CD14-positive monocyte (primary cell): ENCODE data around the gene FRY. TPM values are rescaled to one million over a fixed set of nuclear protein-coding genes. Genes with fewer than 3 reads are reported as not detected.

Experiments used
- DNase-seq, 3 donors: peaks; one replicate each; pipeline ENCODE4 v3.0.0-alpha.2; 2011 to 2022
- H2AFZ ChIP-seq: 2 replicates; pipeline ENCODE4 v1.6.0; 2012; ENCODE audit warnings: mild to moderate bottlenecking, low read depth, low read length, inconsistent platforms; ENCODE audit not compliant: insufficient read depth, poor library complexity, severe bottlenecking
- H3K27ac ChIP-seq, 2 donors: 1 replicate in 1 of 2; 2 replicates in 1 of 2; pipeline ENCODE4 v1.5.1; 2012 to 2013; ENCODE audit warnings: low read length in 2 of 2, control low read depth in 1 of 2, inconsistent platforms in 1 of 2, low read depth in 1 of 2, mild to moderate bottlenecking in 1 of 2
- H3K27me3 ChIP-seq, 2 donors: one replicate each; pipeline versions ENCODE4 v1.6.0 to v1.6.1; 2011 to 2013; ENCODE audit warnings: low read length in 2 of 2; ENCODE audit not compliant: control insufficient read depth in 2 of 2, insufficient read depth in 2 of 2
- H3K36me3 ChIP-seq, 2 donors: replicated peaks in 1 of 2; 1 replicate in 1 of 2; 2 replicates in 1 of 2; pipeline versions ENCODE4 v1.5.1 to v1.6.1; 2012 to 2013; ENCODE audit warnings: low read length in 2 of 2, control low read depth in 1 of 2, inconsistent platforms in 1 of 2, mild to moderate bottlenecking in 1 of 2; ENCODE audit not compliant: insufficient read depth in 2 of 2, control insufficient read depth in 1 of 2
- H3K4me1 ChIP-seq, 2 donors: 1 replicate in 1 of 2; 2 replicates in 1 of 2; pipeline versions ENCODE4 v1.5.1 to v1.6.1; 2012 to 2013; ENCODE audit warnings: low read length in 2 of 2, control low read depth in 1 of 2, inconsistent platforms in 1 of 2, mild to moderate bottlenecking in 1 of 2, moderate library complexity in 1 of 2; ENCODE audit not compliant: insufficient read depth in 2 of 2, control insufficient read depth in 1 of 2
- H3K4me2 ChIP-seq: replicated peaks from 2 replicates; pipeline ENCODE3; 2012; ENCODE audit warnings: low read length, moderate library complexity, mild to moderate bottlenecking; ENCODE audit not compliant: poor library complexity, severe bottlenecking; ENCODE audit errors: extremely low read depth
- H3K4me3 ChIP-seq, 3 experiments: fragments of 200-600 bp in 1 of 3; sonication (generic) in 1 of 3; replicated peaks in 1 of 3; 1 replicate in 2 of 3; 2 replicates in 1 of 3; pipeline ENCODE4 v1.5.1; 2011 to 2013; ENCODE audit warnings: low read length in 3 of 3, mild to moderate bottlenecking in 3 of 3, control low read depth in 2 of 3, low read depth in 2 of 3, inconsistent platforms in 1 of 3, moderate library complexity in 1 of 3
- H3K79me2 ChIP-seq: 2 replicates; pipeline ENCODE4 v1.6.0; 2012; ENCODE audit warnings: mild to moderate bottlenecking, control low read depth, inconsistent platforms, low read length, moderate library complexity; ENCODE audit not compliant: insufficient read depth
- H3K9ac ChIP-seq: 2 replicates; pipeline ENCODE4 v1.6.0; 2017; ENCODE audit warnings: low read length, mild to moderate bottlenecking; ENCODE audit not compliant: insufficient read depth, poor library complexity, severe bottlenecking
- H3K9me3 ChIP-seq, 2 donors: replicated peaks in 1 of 2; 1 replicate in 1 of 2; 2 replicates in 1 of 2; pipeline versions ENCODE4 v1.5.1 to v1.6.1; 2012 to 2013; ENCODE audit warnings: low read length in 2 of 2, control low read depth in 1 of 2; ENCODE audit not compliant: control insufficient read depth in 1 of 2, insufficient read depth in 1 of 2
- H4K20me1 ChIP-seq: 2 replicates; pipeline ENCODE4 v1.6.0; 2012; ENCODE audit warnings: mild to moderate bottlenecking, low read length, control low read depth, moderate library complexity; ENCODE audit not compliant: insufficient read depth
- H3K27ac Mint-ChIP-seq, 7 donors: one replicate each; pipeline ENCODE4 v1.8.0; 2020; ENCODE audit warnings: mild to moderate bottlenecking in 7 of 7, mixed read lengths in 7 of 7, moderate library complexity in 6 of 7, inconsistent platforms in 2 of 7
- H3K27me3 Mint-ChIP-seq, 3 donors: one replicate each; pipeline ENCODE4 v1.8.0; 2021 to 2022; ENCODE audit warnings: low read depth in 3 of 3, mild to moderate bottlenecking in 3 of 3, mixed read lengths in 3 of 3, moderate library complexity in 3 of 3, inconsistent platforms in 1 of 3
- H3K36me3 Mint-ChIP-seq, 2 donors: one replicate each; pipeline ENCODE4 v1.8.0; 2020; ENCODE audit warnings: mixed read lengths in 2 of 2, inconsistent platforms in 1 of 2, mild to moderate bottlenecking in 1 of 2
- H3K4me1 Mint-ChIP-seq: one replicate; pipeline ENCODE4 v1.8.0; 2020; ENCODE audit warnings: mild to moderate bottlenecking, mixed read lengths
- H3K4me3 Mint-ChIP-seq, 2 donors: one replicate each; pipeline ENCODE4 v1.8.0; 2020; ENCODE audit warnings: mild to moderate bottlenecking in 2 of 2, mixed read lengths in 2 of 2, moderate library complexity in 1 of 2
- H3K9me3 Mint-ChIP-seq, 7 donors: one replicate each; pipeline ENCODE4 v1.8.0; 2020 to 2022; ENCODE audit warnings: mixed read lengths in 7 of 7, mild to moderate bottlenecking in 6 of 7, moderate library complexity in 6 of 7, inconsistent platforms in 2 of 7
- CTCF ChIP-seq: fragments of 200-600 bp; IDR thresholded peaks from one replicate; pipeline ENCODE4 v1.8.0; 2022; ENCODE audit warnings: antibody characterized with exemption, mild to moderate bottlenecking
- WGBS: methylation state at CpG from one replicate; pipeline ENCODE4 v1.1.5; 2013; ENCODE audit warnings: missing lambda C conversion rate; ENCODE audit not compliant: insufficient coverage; 5-methylcytosine and 5-hydroxymethylcytosine counted together
- intact Hi-C, 2 donors: fragments of 100-400 bp; cut with micrococcal nuclease; formaldehyde crosslinking; loops; one replicate each; pipeline versions ENCODE4 v1.15.0 to v1.15.1; 2023
- polyA plus RNA-seq, 3 donors: library from polyadenylated mRNA; depleted of rRNA in 1 of 3; unstranded in 2 of 3; stranded (reverse) in 1 of 3; fragments of 300-500 nt in 2 of 3; fragments of >200 nt in 1 of 3; fragmentation: Illumina TruSeq in 2 of 3; gene quantifications; 1 replicate in 2 of 3; 2 replicates in 1 of 3; pipeline ENCODE4 v1.2.3, GENCODE V29; 2012 to 2021

The FRY gene
- polyA plus RNA-seq, 3 donors: 3.9 to 31.8 (median 5.0) TPM

GRCh38 chr13:32019612-32020233 lies 11.9 kb upstream of the FRY start:
- Histone ChIP-seq H3K36me3 (peaks cover 0 to 4% of the 10 kb centered on the region in 2 donors), H3K4me2 (no peak overlapping the region), H3K27me3 (no peaks in the 10 kb centered on the region), H3K27ac (no peak overlapping the region), H3K79me2 (peaks cover 14% of the 10 kb centered on the region), H3K4me1 (peaks cover 24 to 26% of the 10 kb centered on the region in 2 donors), H2AFZ (no peak overlapping the region), H4K20me1 (no peaks in the 10 kb centered on the region), H3K9ac (no peak overlapping the region), H3K4me3 (no peak overlapping the region), H3K9me3 (no peaks in the 10 kb centered on the region)
- peaks cover 15% of the 10 kb centered on the region for H3K4me1 Mint-ChIP-seq
- peak in 1 of 3 donors; percentile 38 for DNase-seq
- H3K36me3 Mint-ChIP-seq: peaks cover 0 to 13% of the 10 kb centered on the region in 2 donors
- H3K4me3 Mint-ChIP-seq: no peak overlapping the region
- peak; percentile 61 for TF ChIP-seq CTCF
- H3K27me3 Mint-ChIP-seq: no peaks in the 10 kb centered on the region
- 57% methylated on average over 5 of the region's 6 CpGs for WGBS
- intact Hi-C loops: no loop called here
- no peaks in the 10 kb centered on the region for H3K9me3 Mint-ChIP-seq
- peak overlapping the region in 3 of 7 donors; percentile 34 to 68 (median 40) for H3K27ac Mint-ChIP-seq

- intact Hi-C loops: no loop called here
- Mint-ChIP-seq H3K9me3 (no peaks in the 10 kb centered on the region), H3K4me1 (peaks cover 15% of the 10 kb centered on the region), H3K27me3 (no peaks in the 10 kb centered on the region), H3K4me3 (no peak overlapping the region), H3K27ac (peak overlapping the region in 3 of 7 donors; percentile 24 to 64 (median 46)), H3K36me3 (peaks cover 4 to 24% of the 10 kb centered on the region in 2 donors)
- no peaks in the 10 kb centered on the region for H4K20me1 ChIP-seq
- H3K79me2 ChIP-seq: peaks cover 20% of the 10 kb centered on the region
- H3K4me1 ChIP-seq: peaks cover 12 to 15% of the 10 kb centered on the region in 2 donors
- WGBS: 100% methylated on average over 1 of the region's 1 CpG
- TF ChIP-seq CTCF: no peak
- H3K9me3 ChIP-seq: no peaks in the 10 kb centered on the region
- no peak overlapping the region for H3K9ac ChIP-seq
- no peak overlapping the region for H2AFZ ChIP-seq
- no peak for DNase-seq
- peaks cover 0 to 17% of the 10 kb centered on the region in 2 donors for H3K36me3 ChIP-seq
- H3K27me3 ChIP-seq: no peaks in the 10 kb centered on the region
- no peak overlapping the region for H3K27ac ChIP-seq
- H3K4me2 ChIP-seq: no peak overlapping the region
- H3K4me3 ChIP-seq: no peak overlapping the region
These were observed 9.8 kb upstream of the FRY start for GRCh38 chr13:32021785-32022184.
